G401.6 (cell line): ENCODE measurements around the gene BFAR.
"Not testable (repeated sequence)": the region's sequence is repeated elsewhere in the genome, so short reads cannot be mapped to it uniquely, and the experiment has no call there.

Source experiments
- FAIRE-seq: peaks from 2 replicates; lab custom pipeline; 2012; peaks lifted over from hg19 to GRCh38; lab: Jason Lieb, UNC

BFAR gene

GRCh38 chr16:14701859-14702258 is 69.1 kb downstream of the BFAR start:
- peak; percentile 27 for FAIRE-seq

- FAIRE-seq: not testable (repeated sequence)
Observed at GRCh38 chr16:14702672-14703071, 69.9 kb downstream of the BFAR start.

- not testable (repeated sequence) for FAIRE-seq
Observed at GRCh38 chr16:14703156-14704011, 70.6 kb downstream of the BFAR start, which contains the start of gene NPIPA3. NPIPA3 (plus strand) TSS chr16:14703411; CDS start chr16:14708944, 5,533 bp downstream.
